ENCODE results near the gene SMLR1.

DNA sequence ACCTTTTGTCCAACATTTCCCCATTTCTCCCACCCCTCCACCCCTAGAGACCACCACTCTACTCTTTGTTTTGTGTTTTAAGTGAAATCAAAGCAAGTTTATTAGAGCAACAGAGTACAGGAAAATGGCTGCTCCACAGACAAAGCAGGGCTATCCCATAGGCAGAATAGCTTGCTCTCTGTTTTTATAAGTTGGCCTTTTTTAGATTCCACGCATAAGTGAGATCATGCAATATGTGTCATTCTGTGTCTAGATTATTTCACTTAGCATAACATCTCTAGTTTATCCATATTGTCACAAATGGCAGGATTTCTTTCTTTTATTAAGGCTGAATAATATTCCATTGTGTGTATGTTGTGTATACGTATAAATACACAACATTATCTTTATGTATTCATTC lies 30.1 kb upstream of the SMLR1 start:
- TF ChIP-seq, protein P1, sequence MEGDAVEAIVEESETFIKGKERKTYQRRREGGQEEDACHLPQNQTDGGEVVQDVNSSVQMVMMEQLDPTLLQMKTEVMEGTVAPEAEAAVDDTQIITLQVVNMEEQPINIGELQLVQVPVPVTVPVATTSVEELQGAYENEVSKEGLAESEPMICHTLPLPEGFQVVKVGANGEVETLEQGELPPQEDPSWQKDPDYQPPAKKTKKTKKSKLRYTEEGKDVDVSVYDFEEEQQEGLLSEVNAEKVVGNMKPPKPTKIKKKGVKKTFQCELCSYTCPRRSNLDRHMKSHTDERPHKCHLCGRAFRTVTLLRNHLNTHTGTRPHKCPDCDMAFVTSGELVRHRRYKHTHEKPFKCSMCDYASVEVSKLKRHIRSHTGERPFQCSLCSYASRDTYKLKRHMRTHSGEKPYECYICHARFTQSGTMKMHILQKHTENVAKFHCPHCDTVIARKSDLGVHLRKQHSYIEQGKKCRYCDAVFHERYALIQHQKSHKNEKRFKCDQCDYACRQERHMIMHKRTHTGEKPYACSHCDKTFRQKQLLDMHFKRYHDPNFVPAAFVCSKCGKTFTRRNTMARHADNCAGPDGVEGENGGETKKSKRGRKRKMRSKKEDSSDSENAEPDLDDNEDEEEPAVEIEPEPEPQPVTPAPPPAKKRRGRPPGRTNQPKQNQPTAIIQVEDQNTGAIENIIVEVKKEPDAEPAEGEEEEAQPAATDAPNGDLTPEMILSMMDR (IDR thresholded peaks at IDR 0.05; ENCODE audit: extremely low read depth in 1 of 2, insufficient read depth in 1 of 2, low read depth in 1 of 2, low read length in 2 of 2): no peak
- TF ChIP-seq POLR2A (IDR thresholded peaks at IDR 0.05; ENCODE audit: low read depth, low read length) (no peak), EZH2 (IDR thresholded peaks at IDR 0.05; ENCODE audit: borderline replicate concordance, low read depth, low read length, severe bottlenecking) (no peak), FOS (IDR thresholded peaks at IDR 0.05; ENCODE audit: borderline replicate concordance, insufficient read depth, low read length) (no peak), POLR2AphosphoS5 (IDR thresholded peaks at IDR 0.05; ENCODE audit: insufficient read depth, low read depth, low read length) (no peak), JUN (IDR thresholded peaks at IDR 0.05; ENCODE audit: borderline replicate concordance, insufficient read depth, insufficient read length, low read depth) (no peak), MYC (IDR thresholded peaks at IDR 0.05; ENCODE audit: low read depth, low read length) (no peak)
- TF ChIP-seq, protein P2, sequence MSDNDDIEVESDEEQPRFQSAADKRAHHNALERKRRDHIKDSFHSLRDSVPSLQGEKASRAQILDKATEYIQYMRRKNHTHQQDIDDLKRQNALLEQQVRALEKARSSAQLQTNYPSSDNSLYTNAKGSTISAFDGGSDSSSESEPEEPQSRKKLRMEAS (IDR thresholded peaks at IDR 0.05; ENCODE audit: insufficient read depth, insufficient read length): no peak
